HepG2 (cell line): ENCODE data around the gene HEMK1. TPM values are rescaled to one million over a fixed set of nuclear protein-coding genes. Genes with fewer than 3 reads are reported as not detected.

Experiments used
- ATAC-seq: fragments of 200-7000 bp; cut with Tn5 transposase; 3 replicates; pipeline ENCODE4 v1.9.1; 2020; ENCODE audit warnings: mild to moderate bottlenecking, moderate library complexity
- BruUV-seq: library from RNA; stranded (reverse); fragments of 400-500 nt; replicated peaks from 2 replicates; lab custom pipeline; 2021; lab: Mats Ljungman, UMichigan
- CTCF ChIA-PET: fragments of 300-600 bp; formaldehyde crosslinking; extraction: SDS; loops from one replicate; lab custom pipeline; 2021; ENCODE audit warnings: low total read pairs, inconsistent platforms, low intra/inter-chr PET ratio; lab: Yijun Ruan, JAX
- POLR2A ChIA-PET: fragments of 350-600 bp; sonication (Branson Sonifier 250); formaldehyde crosslinking; loops from one replicate; lab custom pipeline; 2020; ENCODE audit warnings: antibody characterized with exemption, inconsistent platforms; lab: Yijun Ruan, JAX
- DNase-seq: peaks from one replicate; pipeline ENCODE4 v3.0.0-alpha.2; 2015; ENCODE audit warnings: low spot score
- FAIRE-seq: peaks from 3 replicates; lab custom pipeline; 2011; peaks lifted over from hg19 to GRCh38; lab: Jason Lieb, UNC
- H2AFZ ChIP-seq: one replicate; pipeline ENCODE4 v1.6.1; 2011; ENCODE audit warnings: low read length, inconsistent platforms
- H3K27ac ChIP-seq: fragments of 300-600 bp; 3 replicates; pipeline ENCODE4 v1.8.0; 2011; ENCODE audit warnings: mixed run types, mild to moderate bottlenecking, mixed read lengths, low read length, inconsistent platforms; ENCODE audit not compliant: insufficient read depth; ENCODE audit errors: extremely low read length
- H3K27me3 ChIP-seq, 2 experiments: fragments of 200-600 bp in 1 of 2; 2 replicates in 1 of 2; 3 replicates in 1 of 2; pipeline versions ENCODE4 v1.6.0 to v1.8.0; 2011; ENCODE audit warnings: low read length in 2 of 2, mild to moderate bottlenecking in 2 of 2, moderate library complexity in 2 of 2, inconsistent platforms in 1 of 2; ENCODE audit not compliant: insufficient read depth in 2 of 2, control insufficient read depth in 1 of 2
- H3K36me3 ChIP-seq, 2 experiments: fragments of 200-600 bp in 1 of 2; replicated peaks in 1 of 2; 2 replicates in 1 of 2; 3 replicates in 1 of 2; pipeline versions ENCODE4 v1.5.1 to v1.8.0; 2011; ENCODE audit warnings: low read length in 2 of 2, inconsistent platforms in 1 of 2; ENCODE audit not compliant: insufficient read depth in 2 of 2, control insufficient read depth in 1 of 2
- H3K4me1 ChIP-seq: 2 replicates; pipeline ENCODE4 v1.5.1; 2012; ENCODE audit warnings: low read length, inconsistent platforms; ENCODE audit not compliant: insufficient read depth
- H3K4me2 ChIP-seq: 2 replicates; pipeline ENCODE4 v1.6.0; 2011; ENCODE audit warnings: low read depth, low read length, inconsistent platforms
- H3K4me3 ChIP-seq, 3 experiments: fragments of 200-600 bp in 1 of 3; sonication (generic), shearing (Covaris generic) in 1 of 3; replicated peaks in 1 of 3; 2 replicates each; pipeline ENCODE4 v1.5.1; 2011 to 2016; ENCODE audit warnings: low read length in 3 of 3, inconsistent platforms in 2 of 3, low read depth in 2 of 3, mild to moderate bottlenecking in 2 of 3, control low read depth in 1 of 3, mixed read lengths in 1 of 3; ENCODE audit not compliant: insufficient read depth in 1 of 3
- H3K79me2 ChIP-seq: one replicate; pipeline ENCODE4 v1.6.1; 2011; ENCODE audit warnings: low read length, inconsistent platforms; ENCODE audit not compliant: insufficient read depth
- H3K9ac ChIP-seq: 2 replicates; pipeline ENCODE4 v1.6.0; 2011; ENCODE audit warnings: mild to moderate bottlenecking, low read depth, low read length, inconsistent platforms; ENCODE audit not compliant: insufficient read depth
- H3K9me3 ChIP-seq: 2 replicates; pipeline ENCODE4 v1.5.1; 2012; ENCODE audit warnings: mild to moderate bottlenecking, low read length
- H4K20me1 ChIP-seq: 2 replicates; pipeline ENCODE4 v1.6.0; 2011; ENCODE audit warnings: inconsistent platforms, mild to moderate bottlenecking, low read length, moderate library complexity; ENCODE audit not compliant: insufficient read depth
- CAMTA2 ChIP-seq: sonication (generic); formaldehyde crosslinking; IDR thresholded peaks from 2 replicates; pipeline ENCODE4 v1.4.0; 2020; ENCODE audit warnings: mild to moderate bottlenecking, missing genetic modification reagents, borderline replicate concordance
- CEBPG ChIP-seq: IDR thresholded peaks from 2 replicates; pipeline ENCODE4 v1.6.1; 2016
- FLYWCH1 ChIP-seq: sonication (generic); formaldehyde crosslinking; IDR thresholded peaks from 2 replicates; pipeline ENCODE4 v1.8.1; 2023; ENCODE audit warnings: mild to moderate bottlenecking, missing genetic modification reagents
- HDAC1 ChIP-seq: sonication (generic); formaldehyde crosslinking; IDR thresholded peaks from 2 replicates; pipeline ENCODE4 v1.5.1; 2020; ENCODE audit warnings: mild to moderate bottlenecking, missing genetic modification reagents
- HNRNPUL1 ChIP-seq: fragments of 200-400 bp; formaldehyde crosslinking; IDR thresholded peaks from 2 replicates; pipeline ENCODE4 v1.6.1; 2017; ENCODE audit warnings: low read depth, mild to moderate bottlenecking, low read length, moderate library complexity
- NR2F6 ChIP-seq, 2 experiments: IDR thresholded peaks; 2 replicates each; pipeline ENCODE4 v1.6.1; 2016; ENCODE audit warnings: antibody characterized with exemption in 1 of 2, mild to moderate bottlenecking in 1 of 2
- SOX6 ChIP-seq, 2 experiments: fragments of 450-650 bp in 1 of 2; sonication (generic) in 1 of 2; formaldehyde crosslinking in 1 of 2; IDR thresholded peaks; 2 replicates each; pipeline versions ENCODE4 v1.4.0 to v1.6.1; 2017 to 2020; ENCODE audit warnings: antibody characterized with exemption in 1 of 2, mild to moderate bottlenecking in 1 of 2, missing genetic modification reagents in 1 of 2
- ZMAT3 ChIP-seq: sonication (generic); formaldehyde crosslinking; conservative IDR thresholded peaks from 2 replicates; pipeline ENCODE4 v1.7.0; 2021; ENCODE audit warnings: missing genetic modification reagents
- ZNF543 ChIP-seq: sonication (generic); formaldehyde crosslinking; IDR thresholded peaks from 2 replicates; pipeline ENCODE4 v1.4.0; 2020; ENCODE audit warnings: mild to moderate bottlenecking, missing genetic modification reagents
- ZNF660 ChIP-seq: sonication (generic); formaldehyde crosslinking; IDR thresholded peaks from 2 replicates; pipeline ENCODE4 v1.5.1; 2020; ENCODE audit warnings: mild to moderate bottlenecking, low read depth, missing genetic modification reagents, borderline replicate concordance
- WGBS: methylation state at CpG from one replicate; pipeline ENCODE4 v1.1.6; 2017; ENCODE audit warnings: low lambda C conversion rate; 5-methylcytosine and 5-hydroxymethylcytosine counted together
- in situ Hi-C: cut with HindIII; loops from 2 replicates; pipeline ENCODE4 v1.10.0; 2017; ENCODE audit warnings: low pct_unique_long_range_greater_than_20kb; ENCODE audit not compliant: extremely low pct_ligation_motif_present
- intact Hi-C: fragments of 100-400 bp; cut with micrococcal nuclease; formaldehyde crosslinking; loops from one replicate; pipeline ENCODE4 v1.10.0; 2022; ENCODE audit not compliant: unreplicated experiment
- polyA plus RNA-seq, 8 experiments: library from polyadenylated mRNA; depleted of rRNA in 3 of 8; stranded (reverse) in 7 of 8; unstranded in 1 of 8; fragments of >200 nt; fragmentation: Illumina TruSeq in 4 of 8; extraction: Trizol in 4 of 8; gene quantifications; 2 replicates each; pipeline versions ENCODE4 v1.2.1 to v1.2.3, GENCODE V29; 2011 to 2016; ENCODE audit warnings: low read depth in 4 of 8, missing spikeins in 1 of 8, mixed read lengths in 1 of 8; ENCODE audit not compliant: insufficient read depth in 1 of 8
- total RNA-seq, 5 experiments: library from RNA; depleted of rRNA; stranded (reverse); fragments of >200 nt; fragmentation: Illumina TruSeq; extraction: Trizol; gene quantifications; 2 replicates each; pipeline ENCODE4 v1.2.3, GENCODE V29; 2016; ENCODE audit warnings: low read depth in 1 of 5
- TF ChIP-seq, protein P1 (sequence below): IDR thresholded peaks from 2 replicates; pipeline ENCODE4 v1.6.1; 2016; ENCODE audit warnings: control low read depth
- TF ChIP-seq, protein P2 (sequence below): sonication (generic); formaldehyde crosslinking; IDR thresholded peaks from 2 replicates; pipeline ENCODE4 v1.4.0; 2020; ENCODE audit warnings: missing genetic modification reagents; ENCODE audit errors: not compliant biosample characterization
- TF ChIP-seq, protein P3 (sequence below): sonication (generic); formaldehyde crosslinking; IDR thresholded peaks from 2 replicates; pipeline ENCODE4 v1.4.0; 2020; ENCODE audit warnings: mild to moderate bottlenecking, missing genetic modification reagents, borderline replicate concordance

Gene HEMK1
- total and polyA plus RNA-seq, 2 of the 13 experiments (the other 11 are each of a cell fraction or from before 2014, with no cell fraction given) = 9.8 to 12.6 TPM

DNA sequence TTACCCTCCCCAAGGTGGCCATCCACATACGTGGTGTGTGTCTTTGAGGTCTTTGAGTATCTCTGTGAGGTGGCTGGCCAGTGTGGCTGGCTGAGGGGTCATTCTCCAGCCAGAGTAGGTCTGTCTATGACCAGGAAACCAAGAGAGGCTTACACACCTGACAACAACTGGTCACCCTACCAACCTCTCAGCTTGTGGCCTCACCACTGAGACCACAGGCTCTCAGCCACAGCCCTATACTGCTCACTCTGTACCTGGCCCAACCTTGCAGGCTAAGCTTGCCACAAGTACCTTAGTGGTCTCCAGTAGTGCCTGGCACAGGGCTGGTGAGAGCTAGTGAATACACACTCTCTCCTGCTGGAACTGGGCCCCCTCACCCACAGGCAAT lies 5.1 kb downstream of the HEMK1 start:
- Histone ChIP-seq H3K36me3 (no peaks in the 10 kb centered on the region; a peak in 3 of 5 replicates), H3K9me3 (no peaks in the 10 kb centered on the region), H3K79me2 (no peaks in the 10 kb centered on the region), H3K27ac (no peak overlapping the region), H3K4me1 (peaks cover 34% of the 10 kb centered on the region), H3K4me3 (no peak overlapping the region), H2AFZ (no peak overlapping the region), H3K4me2 (no peak overlapping the region), H4K20me1 (no peaks in the 10 kb centered on the region), H3K9ac (no peak overlapping the region), H3K27me3 (no peaks in the 10 kb centered on the region; a peak in 1 of 5 replicates)
- intact Hi-C loops = no loop called here
- in situ Hi-C loops = loop anchor here (5.0 kb wide), 3 partner anchors 38 to 808 kb away; partner anchors contain the start of gene CISH
- WGBS = 83% methylated on average over 1 of the region's 1 CpG
- ATAC-seq (no peak), DNase-seq (no peak), FAIRE-seq (no peak)
- no TSS peak for BruUV-seq
- POLR2A ChIA-PET = no interaction called here
- CTCF ChIA-PET = interaction anchor here (7.2 kb wide), 1 partner anchor 39 kb away, joined by 182 read pairs; the partner anchor contains the start of genes CISH and MAPKAPK3
- TF ChIP-seq SOX6 (IDR thresholded peaks at IDR 0.05) (no peak), SOX6 (CRISPR knock-in tag; IDR thresholded peaks at IDR 0.05) (no peak), HNRNPUL1 (no peak), ZNF543 (no peak), ZNF660 (no peak), HDAC1 (no peak), CEBPG (CRISPR knock-in tag) (no peak), FLYWCH1 (CRISPR knock-in tag) (no peak), CAMTA2 (CRISPR knock-in tag) (no peak), ZMAT3 (CRISPR knock-in tag) (no peak), NR2F6 (IDR thresholded peaks at IDR 0.05) (no peak), NR2F6 (CRISPR knock-in tag; IDR thresholded peaks at IDR 0.05) (no peak)
- TF ChIP-seq, protein P1, sequence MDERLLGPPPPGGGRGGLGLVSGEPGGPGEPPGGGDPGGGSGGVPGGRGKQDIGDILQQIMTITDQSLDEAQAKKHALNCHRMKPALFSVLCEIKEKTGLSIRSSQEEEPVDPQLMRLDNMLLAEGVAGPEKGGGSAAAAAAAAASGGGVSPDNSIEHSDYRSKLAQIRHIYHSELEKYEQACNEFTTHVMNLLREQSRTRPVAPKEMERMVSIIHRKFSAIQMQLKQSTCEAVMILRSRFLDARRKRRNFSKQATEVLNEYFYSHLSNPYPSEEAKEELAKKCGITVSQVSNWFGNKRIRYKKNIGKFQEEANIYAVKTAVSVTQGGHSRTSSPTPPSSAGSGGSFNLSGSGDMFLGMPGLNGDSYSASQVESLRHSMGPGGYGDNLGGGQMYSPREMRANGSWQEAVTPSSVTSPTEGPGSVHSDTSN (CRISPR knock-in tag) = no peak
- TF ChIP-seq, protein P2, sequence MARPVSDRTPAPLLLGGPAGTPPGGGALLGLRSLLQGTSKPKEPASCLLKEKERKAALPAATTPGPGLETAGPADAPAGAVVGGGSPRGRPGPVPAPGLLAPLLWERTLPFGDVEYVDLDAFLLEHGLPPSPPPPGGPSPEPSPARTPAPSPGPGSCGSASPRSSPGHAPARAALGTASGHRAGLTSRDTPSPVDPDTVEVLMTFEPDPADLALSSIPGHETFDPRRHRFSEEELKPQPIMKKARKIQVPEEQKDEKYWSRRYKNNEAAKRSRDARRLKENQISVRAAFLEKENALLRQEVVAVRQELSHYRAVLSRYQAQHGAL (CRISPR knock-in tag) = no peak
- TF ChIP-seq, protein P3, sequence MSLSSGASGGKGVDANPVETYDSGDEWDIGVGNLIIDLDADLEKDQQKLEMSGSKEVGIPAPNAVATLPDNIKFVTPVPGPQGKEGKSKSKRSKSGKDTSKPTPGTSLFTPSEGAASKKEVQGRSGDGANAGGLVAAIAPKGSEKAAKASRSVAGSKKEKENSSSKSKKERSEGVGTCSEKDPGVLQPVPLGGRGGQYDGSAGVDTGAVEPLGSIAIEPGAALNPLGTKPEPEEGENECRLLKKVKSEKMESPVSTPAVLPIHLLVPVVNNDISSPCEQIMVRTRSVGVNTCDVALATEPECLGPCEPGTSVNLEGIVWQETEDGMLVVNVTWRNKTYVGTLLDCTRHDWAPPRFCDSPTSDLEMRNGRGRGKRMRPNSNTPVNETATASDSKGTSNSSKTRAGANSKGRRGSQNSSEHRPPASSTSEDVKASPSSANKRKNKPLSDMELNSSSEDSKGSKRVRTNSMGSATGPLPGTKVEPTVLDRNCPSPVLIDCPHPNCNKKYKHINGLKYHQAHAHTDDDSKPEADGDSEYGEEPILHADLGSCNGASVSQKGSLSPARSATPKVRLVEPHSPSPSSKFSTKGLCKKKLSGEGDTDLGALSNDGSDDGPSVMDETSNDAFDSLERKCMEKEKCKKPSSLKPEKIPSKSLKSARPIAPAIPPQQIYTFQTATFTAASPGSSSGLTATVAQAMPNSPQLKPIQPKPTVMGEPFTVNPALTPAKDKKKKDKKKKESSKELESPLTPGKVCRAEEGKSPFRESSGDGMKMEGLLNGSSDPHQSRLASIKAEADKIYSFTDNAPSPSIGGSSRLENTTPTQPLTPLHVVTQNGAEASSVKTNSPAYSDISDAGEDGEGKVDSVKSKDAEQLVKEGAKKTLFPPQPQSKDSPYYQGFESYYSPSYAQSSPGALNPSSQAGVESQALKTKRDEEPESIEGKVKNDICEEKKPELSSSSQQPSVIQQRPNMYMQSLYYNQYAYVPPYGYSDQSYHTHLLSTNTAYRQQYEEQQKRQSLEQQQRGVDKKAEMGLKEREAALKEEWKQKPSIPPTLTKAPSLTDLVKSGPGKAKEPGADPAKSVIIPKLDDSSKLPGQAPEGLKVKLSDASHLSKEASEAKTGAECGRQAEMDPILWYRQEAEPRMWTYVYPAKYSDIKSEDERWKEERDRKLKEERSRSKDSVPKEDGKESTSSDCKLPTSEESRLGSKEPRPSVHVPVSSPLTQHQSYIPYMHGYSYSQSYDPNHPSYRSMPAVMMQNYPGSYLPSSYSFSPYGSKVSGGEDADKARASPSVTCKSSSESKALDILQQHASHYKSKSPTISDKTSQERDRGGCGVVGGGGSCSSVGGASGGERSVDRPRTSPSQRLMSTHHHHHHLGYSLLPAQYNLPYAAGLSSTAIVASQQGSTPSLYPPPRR (CRISPR knock-in tag) = no peak
